DND-41 (cell line): Measurements from ENCODE around the gene ZNF615.
"Not testable (repeated sequence)": the region's sequence is repeated elsewhere in the genome, so short reads cannot be mapped to it uniquely, and the experiment has no call there.

ENCODE experiments used
- CTCF ChIP-seq: IDR thresholded peaks from 2 replicates; pipeline ENCODE4 v1.5.1; 2012; ENCODE audit warnings: borderline replicate concordance, low read length, moderate library complexity, mild to moderate bottlenecking; ENCODE audit not compliant: poor library complexity, severe bottlenecking; ENCODE audit errors: extremely low read depth
- EZH2 ChIP-seq: IDR thresholded peaks from 3 replicates; pipeline ENCODE4 v1.6.1; 2012; ENCODE audit warnings: borderline replicate concordance, low read depth, mild to moderate bottlenecking, moderate library complexity, low read length, inconsistent platforms; ENCODE audit not compliant: severe bottlenecking

GRCh38 chr19:52056480-52056879 lies 48.5 kb upstream of the ZNF615 start:
- not testable (repeated sequence) for TF ChIP-seq CTCF, EZH2
